ENCODE measurements around the gene SAG.
"Not testable (repeated sequence)": the region's sequence is repeated elsewhere in the genome, so short reads cannot be mapped to it uniquely, and the experiment has no call there.

SAG gene

GRCh38 chr2:233356546-233357308 is 49.1 kb downstream of the SAG start:
- no peak for DNase-seq (ENCODE audit: low spot score)

GRCh38 chr2:233358335-233358734 is 50.7 kb downstream of the SAG start:
- no peak for DNase-seq (ENCODE audit: low spot score)

GRCh38 chr2:233358947-233359346 is 51.3 kb downstream of the SAG start:
- DNase-seq (ENCODE audit: low spot score): no peak

- no peak for DNase-seq (ENCODE audit: low spot score)
These were observed 52.2 kb downstream of the SAG start for GRCh38 chr2:233359823-233360222.

GRCh38 chr2:233360771-233361176 is 53.2 kb downstream of the SAG start:
- DNase-seq (ENCODE audit: low spot score): no peak

- no peak for DNase-seq (ENCODE audit: low spot score)
These were observed 53.7 kb downstream of the SAG start for GRCh38 chr2:233361297-233361696.

- DNase-seq (ENCODE audit: low spot score): no peak
These were observed 55.1 kb downstream of the SAG start for GRCh38 chr2:233362742-233363141.

- no peak for DNase-seq (ENCODE audit: low spot score)
These were observed 56.2 kb downstream of the SAG start for GRCh38 chr2:233363744-233364235.

- DNase-seq (ENCODE audit: low spot score): no peak
These were observed 58.4 kb downstream of the SAG start for GRCh38 chr2:233365861-233366520.

- no peak for DNase-seq (ENCODE audit: low spot score)
These were observed 60.0 kb downstream of the SAG start for GRCh38 chr2:233367586-233367985.

- no peak for DNase-seq (ENCODE audit: low spot score)
These were observed 61.1 kb downstream of the SAG start for GRCh38 chr2:233368756-233369155.

GRCh38 chr2:233369462-233369861 is 61.8 kb downstream of the SAG start:
- no peak for DNase-seq (ENCODE audit: low spot score)

- DNase-seq (ENCODE audit: low spot score): no peak
These were observed 62.5 kb downstream of the SAG start for GRCh38 chr2:233369897-233370685.

- no peak for DNase-seq (ENCODE audit: low spot score)
These were observed 64.0 kb downstream of the SAG start for GRCh38 chr2:233371641-233372040.

- no peak for DNase-seq (ENCODE audit: low spot score)
These were observed 65.2 kb downstream of the SAG start for GRCh38 chr2:233372855-233373254.

- no peak for DNase-seq (ENCODE audit: low spot score)
These were observed 65.7 kb downstream of the SAG start for GRCh38 chr2:233373316-233373715.

GRCh38 chr2:233374776-233375175 is 67.2 kb downstream of the SAG start:
- not testable (repeated sequence) for DNase-seq (ENCODE audit: low spot score)

- DNase-seq (ENCODE audit: low spot score): no peak
These were observed 68.1 kb downstream of the SAG start for GRCh38 chr2:233375490-233376314.

- DNase-seq (ENCODE audit: low spot score): no peak
These were observed 71.4 kb downstream of the SAG start for GRCh38 chr2:233379034-233379433.

- DNase-seq (ENCODE audit: low spot score): no peak
These were observed 71.8 kb downstream of the SAG start for GRCh38 chr2:233379441-233379840.

GRCh38 chr2:233380132-233380895 is 72.7 kb downstream of the SAG start:
- DNase-seq (ENCODE audit: low spot score): no peak
